Measurements from ENCODE around the gene SUV39H2. TPM values are rescaled to one million over a fixed set of nuclear protein-coding genes. Genes with fewer than 3 reads are reported as not detected.
"Not testable (repeated sequence)": the region's sequence is repeated elsewhere in the genome, so short reads cannot be mapped to it uniquely, and the experiment has no call there.

Gene SUV39H2
- total RNA-seq, 1 experiment from 2014 or later = 14.0 TPM

- DNase-seq (ENCODE audit: low read depth); in situ Hi-C loops (cut with HindIII; ENCODE audit: low pct_unique_long_range_greater_than_20kb, low sequenced_read_pairs): not testable (repeated sequence)
Observed at GRCh38 chr10:14864466-14864865, 14.2 kb upstream of the SUV39H2 start.

GRCh38 chr10:14864871-14865270 is 13.8 kb upstream of the SUV39H2 start:
- in situ Hi-C loops (cut with HindIII; ENCODE audit: low pct_unique_long_range_greater_than_20kb, low sequenced_read_pairs); DNase-seq (ENCODE audit: low read depth): not testable (repeated sequence)

GRCh38 chr10:14873090-14873760 is 5.4 kb upstream of the SUV39H2 start:
- no peak for DNase-seq (ENCODE audit: low read depth)
- in situ Hi-C loops (cut with HindIII; ENCODE audit: low pct_unique_long_range_greater_than_20kb, low sequenced_read_pairs) = no loop called here

GRCh38 chr10:14875941-14876340 is 2.7 kb upstream of the SUV39H2 start:
- in situ Hi-C loops (cut with HindIII; ENCODE audit: low pct_unique_long_range_greater_than_20kb, low sequenced_read_pairs) = no loop called here
- DNase-seq (ENCODE audit: low read depth) = no peak

- DNase-seq (ENCODE audit: low read depth) = no peak
- in situ Hi-C loops (cut with HindIII; ENCODE audit: low pct_unique_long_range_greater_than_20kb, low sequenced_read_pairs) = no loop called here
Observed at GRCh38 chr10:14876764-14877163, 1.9 kb upstream of the SUV39H2 start.

GRCh38 chr10:14879124-14879927 is 660 bp downstream of the SUV39H2 start:
- DNase-seq (ENCODE audit: low read depth) = peak; percentile 25
- in situ Hi-C loops (cut with HindIII; ENCODE audit: low pct_unique_long_range_greater_than_20kb, low sequenced_read_pairs) = no loop called here

- in situ Hi-C loops (cut with HindIII; ENCODE audit: low pct_unique_long_range_greater_than_20kb, low sequenced_read_pairs) = no loop called here
- DNase-seq (ENCODE audit: low read depth) = no peak
Observed at GRCh38 chr10:14879928-14880193, 1.2 kb downstream of the SUV39H2 start.

- peak; percentile 5 for DNase-seq (ENCODE audit: low read depth)
- in situ Hi-C loops (cut with HindIII; ENCODE audit: low pct_unique_long_range_greater_than_20kb, low sequenced_read_pairs) = no loop called here
Observed at GRCh38 chr10:14880229-14880628, 1.6 kb downstream of the SUV39H2 start.

GRCh38 chr10:14884082-14884481 is 5.4 kb downstream of the SUV39H2 start:
- in situ Hi-C loops (cut with HindIII; ENCODE audit: low pct_unique_long_range_greater_than_20kb, low sequenced_read_pairs) = no loop called here
- DNase-seq (ENCODE audit: low read depth) = no peak

GRCh38 chr10:14889318-14889717 is 10.7 kb downstream of the SUV39H2 start:
- in situ Hi-C loops (cut with HindIII; ENCODE audit: low pct_unique_long_range_greater_than_20kb, low sequenced_read_pairs) = no loop called here

GRCh38 chr10:14891151-14891550 is 12.5 kb downstream of the SUV39H2 start:
- no peak for DNase-seq (ENCODE audit: low read depth)
- in situ Hi-C loops (cut with HindIII; ENCODE audit: low pct_unique_long_range_greater_than_20kb, low sequenced_read_pairs) = no loop called here

More at GRCh38 chr10:14889318-14889717, 10.7 kb downstream of the SUV39H2 start:
- DNase-seq (ENCODE audit: low read depth) = no peak

GRCh38 chr10:14904316-14904732 is 25.7 kb downstream of the SUV39H2 start:
- no peak for DNase-seq (ENCODE audit: low read depth)
- in situ Hi-C loops (cut with HindIII; ENCODE audit: low pct_unique_long_range_greater_than_20kb, low sequenced_read_pairs) = no loop called here

GRCh38 chr10:14904864-14905263 is 26.2 kb downstream of the SUV39H2 start:
- in situ Hi-C loops (cut with HindIII; ENCODE audit: low pct_unique_long_range_greater_than_20kb, low sequenced_read_pairs) = no loop called here
- no peak for DNase-seq (ENCODE audit: low read depth)

GRCh38 chr10:14905890-14906289 is 27.2 kb downstream of the SUV39H2 start:
- in situ Hi-C loops (cut with HindIII; ENCODE audit: low pct_unique_long_range_greater_than_20kb, low sequenced_read_pairs) = no loop called here
- DNase-seq (ENCODE audit: low read depth) = no peak

GRCh38 chr10:14906765-14907164 is 28.1 kb downstream of the SUV39H2 start:
- in situ Hi-C loops (cut with HindIII; ENCODE audit: low pct_unique_long_range_greater_than_20kb, low sequenced_read_pairs) = no loop called here
- DNase-seq (ENCODE audit: low read depth) = no peak

GRCh38 chr10:14907591-14907990 is 28.9 kb downstream of the SUV39H2 start:
- in situ Hi-C loops (cut with HindIII; ENCODE audit: low pct_unique_long_range_greater_than_20kb, low sequenced_read_pairs); DNase-seq (ENCODE audit: low read depth): not testable (repeated sequence)

GRCh38 chr10:14909101-14909500 is 30.4 kb downstream of the SUV39H2 start:
- no peak for DNase-seq (ENCODE audit: low read depth)

GRCh38 chr10:14910953-14911352 is 32.3 kb downstream of the SUV39H2 start:
- no peak for DNase-seq (ENCODE audit: low read depth)
- in situ Hi-C loops (cut with HindIII; ENCODE audit: low pct_unique_long_range_greater_than_20kb, low sequenced_read_pairs) = no loop called here

More at GRCh38 chr10:14909101-14909500, 30.4 kb downstream of the SUV39H2 start:
- in situ Hi-C loops (cut with HindIII; ENCODE audit: low pct_unique_long_range_greater_than_20kb, low sequenced_read_pairs) = no loop called here

GRCh38 chr10:14911801-14912200 is 33.1 kb downstream of the SUV39H2 start:
- in situ Hi-C loops (cut with HindIII; ENCODE audit: low pct_unique_long_range_greater_than_20kb, low sequenced_read_pairs) = no loop called here
- DNase-seq (ENCODE audit: low read depth) = no peak

- in situ Hi-C loops (cut with HindIII; ENCODE audit: low pct_unique_long_range_greater_than_20kb, low sequenced_read_pairs) = no loop called here
- DNase-seq (ENCODE audit: low read depth) = no peak
Observed at GRCh38 chr10:14916600-14916999, 37.9 kb downstream of the SUV39H2 start.

Measured in Caki2 (cell line).